PFSK-1 (cell line): ENCODE measurements around the gene CCDC12.

Experiments
- FOXP2 ChIP-seq: optimal IDR thresholded peaks from 2 replicates; pipeline ENCODE3; 2011; ENCODE audit warnings: borderline replicate concordance, control low read depth, inconsistent platforms; ENCODE audit not compliant: insufficient read depth; ENCODE audit errors: extremely low read length, extremely low read depth
- POLR2AphosphoS5 ChIP-seq: IDR thresholded peaks from 2 replicates; pipeline ENCODE4 v1.6.1; 2012; ENCODE audit warnings: low read depth, mild to moderate bottlenecking, control low read depth, low read length, moderate library complexity
- SIN3A ChIP-seq: IDR thresholded peaks from 2 replicates; pipeline ENCODE4 v1.6.1; 2012; ENCODE audit warnings: mild to moderate bottlenecking, low read length, moderate library complexity, borderline replicate concordance; ENCODE audit not compliant: insufficient read depth
- TAF1 ChIP-seq: IDR thresholded peaks from 2 replicates; pipeline ENCODE4 v1.6.1; 2012; ENCODE audit warnings: low read length, control low read depth, borderline replicate concordance; ENCODE audit not compliant: insufficient read depth
- TF ChIP-seq, protein P1 (sequence below), 2 experiments: IDR thresholded peaks; 2 replicates each; pipeline versions ENCODE4 v1.6.1 to v1.8.0; 2011 to 2012; ENCODE audit warnings: low read depth in 2 of 2, low read length in 2 of 2, control low read depth in 1 of 2, inconsistent platforms in 1 of 2, mild to moderate bottlenecking in 1 of 2, moderate library complexity in 1 of 2; ENCODE audit not compliant: insufficient read depth in 1 of 2

Gene CCDC12

DNA sequence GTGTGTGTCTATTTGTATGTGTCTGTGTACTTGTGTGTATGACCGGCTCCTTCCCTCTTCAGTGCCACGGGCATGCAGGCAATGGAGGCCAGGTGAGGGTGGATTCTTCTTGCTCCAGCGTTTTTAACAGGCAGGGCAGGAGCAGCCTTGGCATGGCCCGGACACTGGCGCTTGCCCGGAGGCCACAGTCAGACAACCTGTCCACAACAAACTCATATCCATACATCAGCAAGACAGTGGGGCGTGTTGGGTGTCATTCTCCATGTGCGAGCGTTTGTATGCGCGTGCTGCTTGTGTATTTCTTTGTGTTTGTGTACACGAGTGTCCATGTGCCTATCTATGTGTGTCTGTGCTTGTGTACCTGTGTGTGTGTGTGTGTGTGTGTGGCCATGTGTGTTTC, 69.3 kb downstream of the CCDC12 start:
- TF ChIP-seq TAF1: no peak
- TF ChIP-seq FOXP2: no peak
- TF ChIP-seq POLR2AphosphoS5: no peak
- no peak for TF ChIP-seq SIN3A
- TF ChIP-seq, protein P1, sequence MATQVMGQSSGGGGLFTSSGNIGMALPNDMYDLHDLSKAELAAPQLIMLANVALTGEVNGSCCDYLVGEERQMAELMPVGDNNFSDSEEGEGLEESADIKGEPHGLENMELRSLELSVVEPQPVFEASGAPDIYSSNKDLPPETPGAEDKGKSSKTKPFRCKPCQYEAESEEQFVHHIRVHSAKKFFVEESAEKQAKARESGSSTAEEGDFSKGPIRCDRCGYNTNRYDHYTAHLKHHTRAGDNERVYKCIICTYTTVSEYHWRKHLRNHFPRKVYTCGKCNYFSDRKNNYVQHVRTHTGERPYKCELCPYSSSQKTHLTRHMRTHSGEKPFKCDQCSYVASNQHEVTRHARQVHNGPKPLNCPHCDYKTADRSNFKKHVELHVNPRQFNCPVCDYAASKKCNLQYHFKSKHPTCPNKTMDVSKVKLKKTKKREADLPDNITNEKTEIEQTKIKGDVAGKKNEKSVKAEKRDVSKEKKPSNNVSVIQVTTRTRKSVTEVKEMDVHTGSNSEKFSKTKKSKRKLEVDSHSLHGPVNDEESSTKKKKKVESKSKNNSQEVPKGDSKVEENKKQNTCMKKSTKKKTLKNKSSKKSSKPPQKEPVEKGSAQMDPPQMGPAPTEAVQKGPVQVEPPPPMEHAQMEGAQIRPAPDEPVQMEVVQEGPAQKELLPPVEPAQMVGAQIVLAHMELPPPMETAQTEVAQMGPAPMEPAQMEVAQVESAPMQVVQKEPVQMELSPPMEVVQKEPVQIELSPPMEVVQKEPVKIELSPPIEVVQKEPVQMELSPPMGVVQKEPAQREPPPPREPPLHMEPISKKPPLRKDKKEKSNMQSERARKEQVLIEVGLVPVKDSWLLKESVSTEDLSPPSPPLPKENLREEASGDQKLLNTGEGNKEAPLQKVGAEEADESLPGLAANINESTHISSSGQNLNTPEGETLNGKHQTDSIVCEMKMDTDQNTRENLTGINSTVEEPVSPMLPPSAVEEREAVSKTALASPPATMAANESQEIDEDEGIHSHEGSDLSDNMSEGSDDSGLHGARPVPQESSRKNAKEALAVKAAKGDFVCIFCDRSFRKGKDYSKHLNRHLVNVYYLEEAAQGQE (IDR thresholded peaks at IDR 0.05; ENCODE audit: insufficient read depth in 1 of 2, low read depth in 2 of 2, low read length in 2 of 2): no peak

GRCh38 chr3:46906471-46907058, 70.0 kb downstream of the CCDC12 start:
- TF ChIP-seq POLR2AphosphoS5: no peak
- no peak for TF ChIP-seq SIN3A
- TF ChIP-seq, protein P1 (IDR thresholded peaks at IDR 0.05; ENCODE audit: insufficient read depth in 1 of 2, low read depth in 2 of 2, low read length in 2 of 2): no peak
- TF ChIP-seq TAF1: no peak

GRCh38 chr3:46905661-46906451, 70.7 kb downstream of the CCDC12 start:
- TF ChIP-seq FOXP2 (no peak), SIN3A (no peak), TAF1 (no peak), POLR2AphosphoS5 (no peak)
- TF ChIP-seq, protein P1 (IDR thresholded peaks at IDR 0.05; ENCODE audit: insufficient read depth in 1 of 2, low read depth in 2 of 2, low read length in 2 of 2): no peak

DNA sequence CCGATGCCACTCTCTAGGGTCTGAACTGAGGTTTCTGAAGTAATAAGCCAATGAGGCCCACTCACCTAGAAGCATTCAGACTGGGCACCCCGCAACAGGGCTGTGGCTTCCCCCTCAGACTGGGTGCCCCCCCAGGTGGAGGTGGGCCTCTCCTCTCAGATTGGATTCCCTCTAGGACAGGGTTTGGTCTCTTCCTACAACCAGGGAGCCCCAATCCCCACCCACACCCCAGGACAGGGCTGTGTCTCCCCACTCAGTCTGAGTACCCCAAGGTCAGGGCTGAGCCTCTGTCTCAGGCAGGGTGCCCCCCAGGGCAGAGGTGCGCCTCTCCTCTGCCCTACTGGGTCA, 71.4 kb downstream of the CCDC12 start:
- TF ChIP-seq FOXP2 (no peak), POLR2AphosphoS5 (no peak), SIN3A (no peak), TAF1 (no peak)
- TF ChIP-seq, protein P1 (IDR thresholded peaks at IDR 0.05; ENCODE audit: insufficient read depth in 1 of 2, low read depth in 2 of 2, low read length in 2 of 2): no peak
